Upper lobe of right lung (tissue), 1 donor: ENCODE results near the gene HIVEP3. TPM values are rescaled to one million over a fixed set of nuclear protein-coding genes. Genes with fewer than 3 reads are reported as not detected.
A peak's percentile ranks its signal among the peaks of the same experiment; 100 is the strongest.

Experiments
- ATAC-seq: fragments of 200-7000 bp; cut with Tn5 transposase; one replicate; pipeline ENCODE4 v1.9.1; 2020; ENCODE audit warnings: mild to moderate bottlenecking, moderate library complexity
- DNase-seq: peaks from one replicate; pipeline ENCODE4 v3.0.0-alpha.2; 2020
- H3K27ac ChIP-seq: fragments of 200-600 bp; one replicate; pipeline ENCODE4 v1.8.0; 2022
- H3K27me3 ChIP-seq: fragments of 200-600 bp; one replicate; pipeline ENCODE4 v1.8.0; 2022; ENCODE audit warnings: mild to moderate bottlenecking
- H3K36me3 ChIP-seq: fragments of 200-600 bp; one replicate; pipeline ENCODE4 v1.8.0; 2022
- H3K4me1 ChIP-seq: fragments of 200-600 bp; one replicate; pipeline ENCODE4 v1.8.0; 2022
- H3K4me3 ChIP-seq: fragments of 200-600 bp; one replicate; pipeline ENCODE4 v1.8.0; 2022; ENCODE audit warnings: mild to moderate bottlenecking
- H3K9me3 ChIP-seq: fragments of 200-600 bp; one replicate; pipeline ENCODE4 v1.8.0; 2022
- intact Hi-C: fragments of 100-400 bp; cut with DNase I; formaldehyde crosslinking; loops from one replicate; pipeline ENCODE4 v1.11.0; 2022
- total RNA-seq: library from RNA; stranded (reverse); fragmentation: NEBNext Ultra II Directional; extraction: Animal tissue kit (Norgen Biotek cat#: 25700); gene quantifications from one replicate; pipeline ENCODE4 v1.2.1, GENCODE V29; 2021
- TF ChIP-seq, protein P1 (sequence below): fragments of 200-600 bp; IDR thresholded peaks from one replicate; pipeline ENCODE4 v1.8.0; 2022; ENCODE audit warnings: antibody characterized with exemption
- donor health status: DM: no; HTN: yes; CAD: no; lungs with severe emphysema.

HIVEP3 gene
- total RNA-seq, 1 donor from 2014 or later, result 16.6 TPM

DNA sequence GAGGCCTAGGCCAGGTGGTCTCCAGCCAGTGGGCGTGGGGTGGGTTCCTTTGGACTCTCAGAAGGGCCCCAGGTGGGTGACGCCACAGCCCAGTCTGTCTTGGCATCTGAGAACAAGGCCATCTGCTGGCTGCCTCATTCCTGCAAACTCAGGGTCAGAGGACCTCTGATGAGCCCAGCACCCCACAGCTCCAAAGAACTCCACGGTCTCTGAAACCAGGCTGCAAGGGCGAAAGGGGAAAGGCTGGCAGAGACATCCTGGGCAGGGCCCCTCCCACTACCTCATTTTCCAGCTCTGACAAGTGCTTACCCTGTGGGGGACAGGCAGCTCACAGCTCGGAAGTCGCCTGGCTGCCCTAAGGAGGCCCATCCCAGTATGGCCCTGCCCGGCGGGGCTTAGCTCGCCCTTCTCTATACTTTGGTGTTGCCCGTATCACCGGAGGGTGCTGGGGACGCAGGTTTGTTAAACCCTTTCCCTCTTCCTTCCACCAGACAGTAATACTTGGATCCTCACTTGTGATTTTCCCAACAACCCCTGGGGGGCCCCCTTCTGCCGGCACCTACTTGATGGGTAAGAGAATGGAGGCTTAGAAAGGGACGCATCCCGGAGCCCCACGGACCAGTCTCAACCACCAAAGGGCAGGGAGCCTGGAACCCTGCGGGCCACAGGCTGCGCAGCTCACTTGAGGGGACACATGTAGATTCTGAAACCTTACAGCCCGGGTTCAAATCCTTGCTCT lies 423.3 kb downstream of the HIVEP3 start:
- TF ChIP-seq, protein P1, sequence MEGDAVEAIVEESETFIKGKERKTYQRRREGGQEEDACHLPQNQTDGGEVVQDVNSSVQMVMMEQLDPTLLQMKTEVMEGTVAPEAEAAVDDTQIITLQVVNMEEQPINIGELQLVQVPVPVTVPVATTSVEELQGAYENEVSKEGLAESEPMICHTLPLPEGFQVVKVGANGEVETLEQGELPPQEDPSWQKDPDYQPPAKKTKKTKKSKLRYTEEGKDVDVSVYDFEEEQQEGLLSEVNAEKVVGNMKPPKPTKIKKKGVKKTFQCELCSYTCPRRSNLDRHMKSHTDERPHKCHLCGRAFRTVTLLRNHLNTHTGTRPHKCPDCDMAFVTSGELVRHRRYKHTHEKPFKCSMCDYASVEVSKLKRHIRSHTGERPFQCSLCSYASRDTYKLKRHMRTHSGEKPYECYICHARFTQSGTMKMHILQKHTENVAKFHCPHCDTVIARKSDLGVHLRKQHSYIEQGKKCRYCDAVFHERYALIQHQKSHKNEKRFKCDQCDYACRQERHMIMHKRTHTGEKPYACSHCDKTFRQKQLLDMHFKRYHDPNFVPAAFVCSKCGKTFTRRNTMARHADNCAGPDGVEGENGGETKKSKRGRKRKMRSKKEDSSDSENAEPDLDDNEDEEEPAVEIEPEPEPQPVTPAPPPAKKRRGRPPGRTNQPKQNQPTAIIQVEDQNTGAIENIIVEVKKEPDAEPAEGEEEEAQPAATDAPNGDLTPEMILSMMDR, result no peak
- Histone ChIP-seq H3K4me3 (peak overlapping the region; percentile 36), H3K4me1 (peaks cover 47% of the 10 kb centered on the region), H3K9me3 (no peaks in the 10 kb centered on the region), H3K36me3 (no peaks in the 10 kb centered on the region), H3K27me3 (no peaks in the 10 kb centered on the region), H3K27ac (peak overlapping the region; percentile 80)
- DNase-seq (no peak), ATAC-seq (no peak)
- intact Hi-C loops, result no loop called here

DNA sequence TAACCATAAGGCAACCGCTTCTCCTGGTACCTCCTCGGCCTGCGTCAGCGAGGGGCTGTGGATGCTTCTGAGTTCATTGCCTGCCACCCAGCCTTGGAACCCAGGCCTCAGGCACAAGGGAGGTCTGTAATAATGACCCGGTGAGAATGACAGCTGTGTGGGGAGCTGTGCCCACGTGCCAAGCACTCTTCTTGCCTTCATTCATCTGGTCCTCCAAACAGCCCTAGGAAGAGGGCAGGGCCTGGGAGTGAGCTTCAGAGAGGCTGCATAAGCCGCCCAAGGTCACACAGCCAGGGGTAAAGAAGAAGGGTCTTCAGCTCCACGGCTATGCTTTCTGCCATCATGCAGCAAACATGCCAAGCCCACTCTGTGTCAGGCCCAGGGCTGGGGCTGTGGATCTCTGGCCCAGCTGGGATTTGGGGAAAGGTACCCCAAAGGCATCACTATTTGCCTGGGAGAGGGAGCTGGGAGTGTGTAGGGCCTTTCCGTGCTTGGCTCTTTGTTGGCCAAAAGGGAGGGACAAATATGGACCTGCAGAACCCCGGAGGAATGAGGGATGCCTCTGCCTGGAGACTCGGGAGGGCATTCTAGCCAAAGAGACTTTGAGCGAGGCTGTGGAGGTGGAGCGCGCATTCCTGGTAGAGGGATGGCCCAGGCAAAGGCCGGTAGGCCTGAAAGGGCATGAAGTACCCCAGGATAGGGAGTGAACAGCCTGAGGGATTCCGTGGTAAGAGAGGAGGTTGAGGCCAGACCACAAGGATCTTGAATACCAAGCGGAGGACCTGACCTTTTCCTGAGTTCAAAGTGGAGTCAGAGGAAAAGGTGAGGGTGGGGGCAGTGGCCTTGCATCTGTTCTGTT lies 424.1 kb downstream of the HIVEP3 start:
- intact Hi-C loops, result no loop called here
- Histone ChIP-seq H3K27ac (no peak overlapping the region), H3K36me3 (no peaks in the 10 kb centered on the region), H3K4me3 (no peak overlapping the region), H3K27me3 (no peaks in the 10 kb centered on the region), H3K9me3 (no peaks in the 10 kb centered on the region), H3K4me1 (peaks cover 39% of the 10 kb centered on the region)
- no peak for DNase-seq
- TF ChIP-seq, protein P1, result no peak
- no peak for ATAC-seq

DNA sequence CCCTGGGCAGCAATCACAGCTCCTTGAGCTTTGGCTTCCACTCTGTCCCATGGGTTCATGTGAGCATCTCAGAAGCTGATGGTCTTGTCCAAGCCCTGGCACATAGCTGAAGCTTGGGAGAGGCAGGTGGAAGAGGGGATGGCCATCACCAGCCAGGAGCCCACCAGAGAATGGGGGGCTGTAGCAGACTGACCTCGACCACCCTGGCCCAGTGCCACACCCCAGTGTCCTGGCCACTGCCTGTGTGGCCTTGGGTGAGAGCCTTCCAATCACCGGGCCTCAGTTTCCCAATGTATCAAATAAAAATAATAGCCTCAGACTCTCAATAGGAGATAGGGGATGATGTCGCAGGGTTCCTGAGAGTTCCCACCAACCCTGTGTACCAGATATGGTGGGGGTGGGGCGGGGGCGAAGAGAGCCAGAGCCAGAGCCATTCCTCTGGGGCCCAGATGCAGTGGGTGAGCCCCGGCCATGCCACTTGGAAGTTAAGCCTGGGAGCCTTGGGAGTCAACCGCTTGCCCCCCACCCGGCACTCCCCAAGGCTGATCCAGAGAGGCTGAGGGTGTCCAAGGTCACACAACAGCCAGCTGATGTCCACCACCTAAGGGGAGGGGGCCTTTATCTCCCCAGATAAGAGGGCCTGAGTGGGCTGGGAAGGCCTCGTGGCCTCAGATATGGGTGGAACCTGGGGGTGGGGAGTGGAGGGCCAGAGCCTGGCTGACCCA lies 424.9 kb downstream of the HIVEP3 start:
- Histone ChIP-seq H3K4me3 (no peak overlapping the region), H3K9me3 (no peaks in the 10 kb centered on the region), H3K27ac (no peak overlapping the region), H3K27me3 (no peaks in the 10 kb centered on the region), H3K4me1 (peaks cover 31% of the 10 kb centered on the region), H3K36me3 (no peaks in the 10 kb centered on the region)
- no peak for DNase-seq
- intact Hi-C loops, result no loop called here
- TF ChIP-seq, protein P1, result no peak
- ATAC-seq, result no peak

DNA sequence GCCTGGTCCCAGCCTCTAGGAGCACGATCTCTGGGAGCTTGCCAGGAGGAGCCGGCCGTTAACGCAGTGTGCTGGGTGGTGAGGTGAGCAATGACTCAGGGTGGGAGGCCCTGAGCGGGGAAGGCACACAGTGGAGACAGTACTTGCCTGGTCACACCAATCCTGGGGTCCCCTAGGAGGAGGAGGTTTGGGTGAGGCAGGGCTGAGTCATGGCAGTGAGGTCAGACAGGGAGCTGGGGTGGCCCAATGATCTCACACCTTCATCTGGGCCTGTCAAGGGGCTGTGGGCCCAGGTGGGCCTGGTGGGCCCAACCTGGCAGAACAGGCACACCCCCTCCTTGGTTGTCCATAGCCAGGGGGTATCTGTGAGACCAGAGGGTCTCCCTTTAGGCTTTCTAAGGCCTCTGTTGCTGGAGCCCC lies 425.6 kb downstream of the HIVEP3 start:
- Histone ChIP-seq H3K27ac (no peak overlapping the region), H3K27me3 (no peaks in the 10 kb centered on the region), H3K4me1 (peaks cover 24% of the 10 kb centered on the region), H3K9me3 (no peaks in the 10 kb centered on the region), H3K36me3 (no peaks in the 10 kb centered on the region), H3K4me3 (no peak overlapping the region)
- TF ChIP-seq, protein P1, result no peak
- intact Hi-C loops, result no loop called here
- DNase-seq (no peak), ATAC-seq (no peak)

DNA sequence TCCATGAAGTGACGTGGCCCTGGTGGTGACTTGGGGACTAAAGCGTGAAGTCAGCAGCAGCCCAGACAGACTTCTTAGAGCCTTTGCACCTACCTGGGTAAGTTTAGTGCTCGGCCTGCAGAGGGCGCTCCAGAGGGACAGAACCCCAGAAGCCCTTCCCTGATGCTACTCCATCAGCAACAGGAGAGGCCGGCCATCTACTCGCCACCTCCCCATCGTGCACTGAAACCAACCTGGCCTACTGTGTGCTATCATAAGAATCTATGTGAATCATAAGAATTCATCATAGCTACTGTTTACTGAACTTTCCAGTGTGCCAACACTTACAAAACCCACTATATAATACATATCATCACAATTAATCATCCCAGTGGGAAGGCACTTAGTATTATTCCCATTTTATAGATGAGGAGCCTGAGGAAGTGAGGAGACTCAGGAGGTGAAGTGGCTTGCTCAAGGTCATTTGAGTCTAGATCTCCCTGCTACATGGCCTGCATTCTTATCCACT lies 426.3 kb downstream of the HIVEP3 start:
- H3K4me1 ChIP-seq, result peaks cover 19% of the 10 kb centered on the region
- no peaks in the 10 kb centered on the region for H3K9me3 ChIP-seq
- TF ChIP-seq, protein P1, result peak; percentile 38
- no peaks in the 10 kb centered on the region for H3K27me3 ChIP-seq
- ATAC-seq (peak; percentile 8), DNase-seq (no peak)
- intact Hi-C loops, result no loop called here
- no peak overlapping the region for H3K4me3 ChIP-seq
- no peaks in the 10 kb centered on the region for H3K36me3 ChIP-seq
- no peak overlapping the region for H3K27ac ChIP-seq
